PC-9 (cell line): ENCODE results near the gene ARID3A.

Experiments used
- CTCF ChIP-seq: fragments of 200-600 bp; sonication (generic); conservative IDR thresholded peaks from 2 replicates; pipeline ENCODE4 v1.6.1; 2017; ENCODE audit warnings: mixed run types, antibody characterized with exemption, mild to moderate bottlenecking, moderate library complexity
- EZH2 ChIP-seq: fragments of 200-600 bp; sonication (generic); IDR thresholded peaks from 2 replicates; pipeline ENCODE4 v1.8.0; 2017; ENCODE audit warnings: antibody characterized with exemption, low read depth

GRCh38 chr19:928471-929202 is 2.8 kb downstream of the ARID3A start:
- TF ChIP-seq CTCF: no peak
- TF ChIP-seq EZH2: no peak
